HG03432 (cell line): ENCODE measurements around the gene HIGD2A.
"Not testable (repeated sequence)": the region's sequence is repeated elsewhere in the genome, so short reads cannot be mapped to it uniquely, and the experiment has no call there.

Source experiments
- ATAC-seq: cut with Tn5 transposase; IDR thresholded peaks from one replicate; pipeline ENCODE4 v1.9.1; 2021; ENCODE audit warnings: mild to moderate bottlenecking, moderate library complexity; ENCODE audit not compliant: unreplicated experiment

Gene HIGD2A

GRCh38 chr5:176394096-176394495, 5.5 kb downstream of the HIGD2A start:
- no peak for ATAC-seq

- ATAC-seq: no peak
Observed at GRCh38 chr5:176394881-176395675, 6.5 kb downstream of the HIGD2A start.

GRCh38 chr5:176396330-176396729, 7.8 kb downstream of the HIGD2A start:
- ATAC-seq: no peak

- no peak for ATAC-seq
Observed at GRCh38 chr5:176397736-176398420, 9.3 kb downstream of the HIGD2A start.

GRCh38 chr5:176400382-176401156, 12.0 kb downstream of the HIGD2A start:
- ATAC-seq: no peak

- no peak for ATAC-seq
Observed at GRCh38 chr5:176401281-176402205, 13.0 kb downstream of the HIGD2A start.

- no peak for ATAC-seq
Observed at GRCh38 chr5:176405656-176406435, 17.3 kb downstream of the HIGD2A start.

GRCh38 chr5:176406436-176407052, 18.0 kb downstream of the HIGD2A start:
- no peak for ATAC-seq

GRCh38 chr5:176407456-176408251, 19.1 kb downstream of the HIGD2A start:
- no peak for ATAC-seq

- ATAC-seq: not testable (repeated sequence)
Observed at GRCh38 chr5:176408252-176408573, 19.7 kb downstream of the HIGD2A start.

GRCh38 chr5:176408590-176408989, 20.0 kb downstream of the HIGD2A start:
- ATAC-seq: no peak

GRCh38 chr5:176409765-176410164, 21.2 kb downstream of the HIGD2A start:
- ATAC-seq: no peak

- ATAC-seq: no peak
Observed at GRCh38 chr5:176410486-176411180, 22.1 kb downstream of the HIGD2A start.

- no peak for ATAC-seq
Observed at GRCh38 chr5:176412517-176413254, 24.1 kb downstream of the HIGD2A start.

- no peak for ATAC-seq
Observed at GRCh38 chr5:176413255-176413565, 24.7 kb downstream of the HIGD2A start.

GRCh38 chr5:176413709-176414191, 25.2 kb downstream of the HIGD2A start:
- no peak for ATAC-seq

- ATAC-seq: no peak
Observed at GRCh38 chr5:176414704-176415103, 26.2 kb downstream of the HIGD2A start.
